ENCODE measurements around the gene ARHGAP10. TPM values are rescaled to one million over a fixed set of nuclear protein-coding genes. Genes with fewer than 3 reads are reported as not detected.

The ARHGAP10 gene
- total RNA-seq, 2 experiments from 2014 or later, result 6.3 to 7.1 TPM

- peaks cover 2% of the 10 kb centered on the region for H3K36me3 Mint-ChIP-seq (ENCODE audit: low read depth)
- peaks cover 33% of the 10 kb centered on the region for H3K4me1 Mint-ChIP-seq (ENCODE audit: low read depth)
- DNase-seq, result peak; percentile 16
- H3K27me3 Mint-ChIP-seq (ENCODE audit: low read depth), result peaks cover 32% of the 10 kb centered on the region
- POLR2A ChIA-PET, result interaction anchor here (1.2 kb wide), 1 partner anchor 72 kb away, joined by 3 read pairs; no protein-coding TSS in a partner anchor
- no peak overlapping the region for H3K4me3 Mint-ChIP-seq
- ATAC-seq, result no peak
- H3K9me3 Mint-ChIP-seq (ENCODE audit: insufficient read depth), result no peaks in the 10 kb centered on the region
- H3K27ac Mint-ChIP-seq, result no peak overlapping the region
- CTCF ChIA-PET, result no interaction called here
Measured at GRCh38 chr4:147802346-147802745, 70.5 kb downstream of the ARHGAP10 start.

- Mint-ChIP-seq H3K9me3 (ENCODE audit: insufficient read depth) (no peaks in the 10 kb centered on the region), H3K4me3 (no peak overlapping the region), H3K36me3 (ENCODE audit: low read depth) (peaks cover 2% of the 10 kb centered on the region), H3K27ac (no peak overlapping the region), H3K4me1 (ENCODE audit: low read depth) (peaks cover 4% of the 10 kb centered on the region), H3K27me3 (ENCODE audit: low read depth) (peaks cover 41% of the 10 kb centered on the region)
- DNase-seq (no peak), ATAC-seq (no peak)
- CTCF ChIA-PET, result no interaction called here
- POLR2A ChIA-PET, result no interaction called here
Measured at GRCh38 chr4:147805946-147806345, 74.1 kb downstream of the ARHGAP10 start.

- Mint-ChIP-seq H3K36me3 (ENCODE audit: low read depth) (peaks cover 1% of the 10 kb centered on the region), H3K4me3 (no peak overlapping the region), H3K9me3 (ENCODE audit: insufficient read depth) (no peaks in the 10 kb centered on the region), H3K27ac (no peak overlapping the region), H3K27me3 (ENCODE audit: low read depth) (peaks cover 33% of the 10 kb centered on the region), H3K4me1 (ENCODE audit: low read depth) (no peaks in the 10 kb centered on the region)
- DNase-seq (no peak), ATAC-seq (no peak)
- POLR2A ChIA-PET, result no interaction called here
- CTCF ChIA-PET, result interaction anchor here (1.0 kb wide), 1 partner anchor 58 kb away, joined by 4 read pairs; no protein-coding TSS in a partner anchor
Measured at GRCh38 chr4:147808447-147808846, 76.6 kb downstream of the ARHGAP10 start.

- Mint-ChIP-seq H3K36me3 (ENCODE audit: low read depth) (no peaks in the 10 kb centered on the region), H3K27me3 (ENCODE audit: low read depth) (peaks cover 27% of the 10 kb centered on the region), H3K9me3 (ENCODE audit: insufficient read depth) (no peaks in the 10 kb centered on the region), H3K4me3 (no peak overlapping the region), H3K27ac (no peak overlapping the region), H3K4me1 (ENCODE audit: low read depth) (no peaks in the 10 kb centered on the region)
- DNase-seq, result no peak
- ChIA-PET POLR2A (no interaction called here), CTCF (interaction anchor here (0.6 to 3.7 kb wide), 3 partner anchors 19 to 57 kb away, joined by 3 to 19 read pairs (median 3); no protein-coding TSS in a partner anchor)
- no peak for ATAC-seq
Measured at GRCh38 chr4:147809211-147809610, 77.3 kb downstream of the ARHGAP10 start.

GRCh38 chr4:147811878-147812277, 80.0 kb downstream of the ARHGAP10 start:
- ChIA-PET POLR2A (no interaction called here), CTCF (interaction anchor here (1.4 to 3.7 kb wide), 4 partner anchors 10 to 55 kb away, joined by 4 to 19 read pairs (median 6); no protein-coding TSS in a partner anchor)
- Mint-ChIP-seq H3K4me3 (no peak overlapping the region), H3K4me1 (ENCODE audit: low read depth) (peaks cover 16% of the 10 kb centered on the region), H3K9me3 (ENCODE audit: insufficient read depth) (no peaks in the 10 kb centered on the region), H3K27ac (no peak overlapping the region), H3K36me3 (ENCODE audit: low read depth) (no peaks in the 10 kb centered on the region), H3K27me3 (ENCODE audit: low read depth) (peaks cover 20% of the 10 kb centered on the region)
- DNase-seq, result no peak
- no peak for ATAC-seq

- DNase-seq (no peak), ATAC-seq (no peak)
- CTCF ChIA-PET, result interaction anchor here (1.2 to 2.3 kb wide), 3 partner anchors 18 to 80 kb away, joined by 3 to 6 read pairs (median 4); no protein-coding TSS in a partner anchor
- Mint-ChIP-seq H3K9me3 (ENCODE audit: insufficient read depth) (no peaks in the 10 kb centered on the region), H3K4me1 (ENCODE audit: low read depth) (peaks cover 16% of the 10 kb centered on the region), H3K27me3 (ENCODE audit: low read depth) (peaks cover 15% of the 10 kb centered on the region), H3K27ac (no peak overlapping the region), H3K4me3 (no peak overlapping the region), H3K36me3 (ENCODE audit: low read depth) (no peaks in the 10 kb centered on the region)
- POLR2A ChIA-PET, result no interaction called here
Measured at GRCh38 chr4:147813109-147813773, 81.4 kb downstream of the ARHGAP10 start.

- POLR2A ChIA-PET, result no interaction called here
Measured at GRCh38 chr4:147813973-147814372, 82.1 kb downstream of the ARHGAP10 start.

GRCh38 chr4:147814376-147814775, 82.5 kb downstream of the ARHGAP10 start:
- ATAC-seq (no peak), DNase-seq (no peak)
- ChIA-PET CTCF (interaction anchor here (2.3 kb wide), 1 partner anchor 53 kb away, joined by 6 read pairs; no protein-coding TSS in a partner anchor), POLR2A (no interaction called here)
- H3K9me3 Mint-ChIP-seq (ENCODE audit: insufficient read depth), result no peaks in the 10 kb centered on the region
- H3K4me1 Mint-ChIP-seq (ENCODE audit: low read depth), result peaks cover 16% of the 10 kb centered on the region
- H3K27me3 Mint-ChIP-seq (ENCODE audit: low read depth), result peaks cover 5% of the 10 kb centered on the region
- H3K36me3 Mint-ChIP-seq (ENCODE audit: low read depth), result no peaks in the 10 kb centered on the region
- H3K4me3 Mint-ChIP-seq, result no peak overlapping the region
- no peak overlapping the region for H3K27ac Mint-ChIP-seq

More at GRCh38 chr4:147813973-147814372, 82.1 kb downstream of the ARHGAP10 start:
- DNase-seq (no peak), ATAC-seq (no peak)
- H3K27ac Mint-ChIP-seq, result no peak overlapping the region
- peaks cover 16% of the 10 kb centered on the region for H3K4me1 Mint-ChIP-seq (ENCODE audit: low read depth)
- no peaks in the 10 kb centered on the region for H3K9me3 Mint-ChIP-seq (ENCODE audit: insufficient read depth)
- H3K36me3 Mint-ChIP-seq (ENCODE audit: low read depth), result no peaks in the 10 kb centered on the region
- peaks cover 9% of the 10 kb centered on the region for H3K27me3 Mint-ChIP-seq (ENCODE audit: low read depth)
- CTCF ChIA-PET, result interaction anchor here (1.2 to 2.3 kb wide), 2 partner anchors 53 to 81 kb away, joined by 3 to 6 read pairs; no protein-coding TSS in a partner anchor
- H3K4me3 Mint-ChIP-seq, result no peak overlapping the region

GRCh38 chr4:147815741-147816140, 83.9 kb downstream of the ARHGAP10 start:
- Mint-ChIP-seq H3K27me3 (ENCODE audit: low read depth) (peaks cover 5% of the 10 kb centered on the region), H3K9me3 (ENCODE audit: insufficient read depth) (no peaks in the 10 kb centered on the region), H3K36me3 (ENCODE audit: low read depth) (no peaks in the 10 kb centered on the region), H3K27ac (no peak overlapping the region), H3K4me1 (ENCODE audit: low read depth) (peaks cover 16% of the 10 kb centered on the region), H3K4me3 (no peak overlapping the region)
- POLR2A ChIA-PET, result no interaction called here
- CTCF ChIA-PET, result interaction anchor here (1.5 to 2.1 kb wide), 3 partner anchors 11 to 51 kb away, joined by 5 to 12 read pairs (median 5); no protein-coding TSS in a partner anchor
- DNase-seq (no peak), ATAC-seq (no peak)

GRCh38 chr4:147816382-147817254, 84.7 kb downstream of the ARHGAP10 start:
- no peaks in the 10 kb centered on the region for H3K9me3 Mint-ChIP-seq (ENCODE audit: insufficient read depth)
- no peak overlapping the region for H3K27ac Mint-ChIP-seq
- H3K27me3 Mint-ChIP-seq (ENCODE audit: low read depth), result peaks cover 3% of the 10 kb centered on the region
- peaks cover 16% of the 10 kb centered on the region for H3K4me1 Mint-ChIP-seq (ENCODE audit: low read depth)
- H3K4me3 Mint-ChIP-seq, result no peak overlapping the region
- no peaks in the 10 kb centered on the region for H3K36me3 Mint-ChIP-seq (ENCODE audit: low read depth)
- DNase-seq (no peak), ATAC-seq (no peak)
- ChIA-PET CTCF (interaction anchor here (1.5 to 2.1 kb wide), 3 partner anchors 12 to 50 kb away, joined by 5 to 12 read pairs (median 5); no protein-coding TSS in a partner anchor), POLR2A (no interaction called here)

GRCh38 chr4:147820975-147821374, 89.1 kb downstream of the ARHGAP10 start:
- no peak overlapping the region for H3K27ac Mint-ChIP-seq
- peaks cover 4% of the 10 kb centered on the region for H3K4me1 Mint-ChIP-seq (ENCODE audit: low read depth)
- DNase-seq, result no peak
- CTCF ChIA-PET, result interaction anchor here (1.0 kb wide), 1 partner anchor 46 kb away, joined by 3 read pairs; no protein-coding TSS in a partner anchor
- POLR2A ChIA-PET, result interaction anchor here (0.6 to 0.7 kb wide), 2 partner anchors 37 to 962 kb away, joined by 3 read pairs; no protein-coding TSS in a partner anchor
- ATAC-seq, result no peak
- H3K36me3 Mint-ChIP-seq (ENCODE audit: low read depth), result no peaks in the 10 kb centered on the region
- no peak overlapping the region for H3K4me3 Mint-ChIP-seq
- no peaks in the 10 kb centered on the region for H3K27me3 Mint-ChIP-seq (ENCODE audit: low read depth)
- H3K9me3 Mint-ChIP-seq (ENCODE audit: insufficient read depth), result no peaks in the 10 kb centered on the region

Data from activated CD8-positive, alpha-beta T cell treated with anti-CD3 and anti-CD28 coated beads, Interleukin-2, amount 10 ng/mL, durations not matched to agents 7 days and 5 days (primary cell).